Endothelial cell of umbilical vein (primary cell): ENCODE results near the gene ABHD18. TPM values are rescaled to one million over a fixed set of nuclear protein-coding genes. Genes with fewer than 3 reads are reported as not detected.
A peak's percentile ranks its signal among the peaks of the same experiment; 100 is the strongest.

ENCODE experiments used
- Bru-seq: library from RNA; stranded (reverse); fragments of 400-500 nt; gene quantifications from one replicate; lab custom pipeline; 2021; lab: Mats Ljungman, UMichigan
- BruChase-seq, 2 experiments: library from RNA; stranded (reverse); fragments of 400-500 nt; gene quantifications; one replicate each; lab custom pipeline; 2021; lab: Mats Ljungman, UMichigan
- BruUV-seq: library from RNA; stranded (reverse); fragments of 400-500 nt; replicated peaks from 2 replicates; lab custom pipeline; 2021; lab: Mats Ljungman, UMichigan
- CTCF ChIA-PET: fragments of 300-600, 350-600 bp; sonication (Branson Sonifier 250); formaldehyde crosslinking; loops from one replicate; lab custom pipeline; 2021; ENCODE audit warnings: antibody characterized with exemption, inconsistent platforms; lab: Charles Lee
- POLR2A ChIA-PET: fragments of 300-600, 350-600 bp; sonication (Branson Sonifier 250); formaldehyde crosslinking; loops from one replicate; lab custom pipeline; 2021; ENCODE audit warnings: antibody characterized with exemption, inconsistent platforms; lab: Charles Lee
- DNase-seq: peaks from one replicate; pipeline ENCODE4 v3.0.0-alpha.2; 2011; ENCODE audit warnings: low read depth, low spot score
- FAIRE-seq: peaks from 2 replicates; lab custom pipeline; 2011; peaks lifted over from hg19 to GRCh38; lab: Jason Lieb, UNC
- H2AFZ ChIP-seq: 2 replicates; pipeline ENCODE4 v1.6.0; 2012; ENCODE audit warnings: low read depth, low read length, control low read depth, inconsistent platforms
- H3K27ac ChIP-seq: 2 replicates; pipeline ENCODE4 v1.5.1; 2011; ENCODE audit warnings: low read depth, mild to moderate bottlenecking, control low read depth, low read length, moderate library complexity; ENCODE audit not compliant: insufficient read depth
- H3K27me3 ChIP-seq, 2 experiments: 2 replicates each; pipeline versions ENCODE4 v1.6.0 to v1.6.1; 2011; ENCODE audit warnings: low read length in 2 of 2, mixed read lengths in 1 of 2; ENCODE audit not compliant: control insufficient read depth in 2 of 2, insufficient read depth in 2 of 2
- H3K36me3 ChIP-seq, 2 experiments: 2 replicates in 1 of 2; 3 replicates in 1 of 2; pipeline ENCODE4 v1.5.1; 2011; ENCODE audit warnings: low read length in 2 of 2, mild to moderate bottlenecking in 1 of 2, moderate library complexity in 1 of 2; ENCODE audit not compliant: control insufficient read depth in 2 of 2, insufficient read depth in 2 of 2; ENCODE audit errors: extremely low read depth in 1 of 2
- H3K4me1 ChIP-seq: 3 replicates; pipeline ENCODE4 v1.5.1; 2011; ENCODE audit warnings: mild to moderate bottlenecking, low read length; ENCODE audit not compliant: control insufficient read depth, insufficient read depth; ENCODE audit errors: extremely low read depth
- H3K4me2 ChIP-seq: 2 replicates; pipeline ENCODE4 v1.6.1; 2011; ENCODE audit warnings: low read length, control low read depth, mixed read lengths; ENCODE audit not compliant: insufficient read depth
- H3K4me3 ChIP-seq, 3 experiments: fragments of 200-600 bp in 1 of 3; sonication (generic), shearing (Covaris generic) in 1 of 3; replicated peaks in 1 of 3; 2 replicates each; pipeline ENCODE4 v1.5.1; 2011 to 2016; ENCODE audit warnings: control low read depth in 3 of 3, low read length in 3 of 3, mild to moderate bottlenecking in 2 of 3, inconsistent platforms in 1 of 3, low read depth in 1 of 3, moderate library complexity in 1 of 3; ENCODE audit not compliant: insufficient read depth in 1 of 3
- H3K79me2 ChIP-seq: 2 replicates; pipeline ENCODE4 v1.6.0; 2012; ENCODE audit warnings: low read length, inconsistent platforms; ENCODE audit not compliant: control insufficient read depth, insufficient read depth
- H3K9ac ChIP-seq: replicated peaks from 2 replicates; pipeline ENCODE3; 2011; ENCODE audit warnings: low read length, control low read depth; ENCODE audit not compliant: insufficient read depth; ENCODE audit errors: extremely low read depth
- H3K9me1 ChIP-seq: replicated peaks from 3 replicates; pipeline ENCODE4 v1.6.0; 2011; ENCODE audit warnings: mild to moderate bottlenecking, low read length; ENCODE audit not compliant: control insufficient read depth, insufficient read depth; ENCODE audit errors: extremely low read depth
- H3K9me3 ChIP-seq: replicated peaks from 2 replicates; pipeline ENCODE4 v1.5.1; 2012; ENCODE audit warnings: low read length, inconsistent platforms; ENCODE audit not compliant: control insufficient read depth, insufficient read depth
- H4K20me1 ChIP-seq: replicated peaks from 2 replicates; pipeline ENCODE3; 2011; ENCODE audit warnings: mild to moderate bottlenecking, low read length; ENCODE audit not compliant: control insufficient read depth, insufficient read depth; ENCODE audit errors: extremely low read depth
- EZH2 ChIP-seq: IDR thresholded peaks from 2 replicates; pipeline ENCODE4 v1.6.1; 2012; ENCODE audit warnings: borderline replicate concordance, low read depth, mild to moderate bottlenecking, moderate library complexity, low read length, inconsistent platforms; ENCODE audit not compliant: severe bottlenecking
- FOS ChIP-seq: IDR thresholded peaks from 2 replicates; pipeline ENCODE4 v1.6.1; 2011; ENCODE audit warnings: mild to moderate bottlenecking, low read length, moderate library complexity, borderline replicate concordance; ENCODE audit not compliant: insufficient read depth
- GATA2 ChIP-seq: IDR thresholded peaks from 2 replicates; pipeline ENCODE4 v1.7.0; 2011; ENCODE audit warnings: low read depth, mild to moderate bottlenecking, moderate library complexity, mixed read lengths, low read length; ENCODE audit not compliant: insufficient read length, insufficient read depth
- JUN ChIP-seq: IDR thresholded peaks from 2 replicates; pipeline ENCODE4 v1.6.1; 2011; ENCODE audit warnings: borderline replicate concordance, low read depth; ENCODE audit not compliant: insufficient read length, insufficient read depth
- MYC ChIP-seq: IDR thresholded peaks from one replicate; pipeline ENCODE4 v1.6.1; 2011; ENCODE audit warnings: mild to moderate bottlenecking, low read depth, low read length
- POLR2A ChIP-seq: IDR thresholded peaks from 2 replicates; pipeline ENCODE4 v1.6.1; 2012; ENCODE audit warnings: low read depth, mild to moderate bottlenecking, control low read depth, low read length
- POLR2AphosphoS5 ChIP-seq: IDR thresholded peaks from 2 replicates; pipeline ENCODE4 v1.6.1; 2012; ENCODE audit warnings: low read depth, mild to moderate bottlenecking, control low read depth, low read length, moderate library complexity; ENCODE audit not compliant: insufficient read depth
- dilution Hi-C: fragments of 300-500 bp; cut with MboI; formaldehyde crosslinking; loops from one replicate; pipeline ENCODE4 v1.15.0; 2019; ENCODE audit warnings: low sequenced_read_pairs; ENCODE audit not compliant: extremely low pct_ligation_motif_present
- intact Hi-C: fragments of 100-400 bp; cut with micrococcal nuclease; formaldehyde crosslinking; loops from one replicate; pipeline ENCODE4 v1.10.0; 2022
- long read RNA-seq: library from polyadenylated mRNA; stranded (forward); transcript quantifications from one replicate; pipeline ENCODE4 v2.0.0, GENCODE V29; 2021
- polyA minus RNA-seq, 3 experiments: library from RNA; depleted of rRNA, polyadenylated mRNA; stranded (reverse); fragments of >200 nt; gene quantifications; 1 replicate in 1 of 3; 2 replicates in 2 of 3; pipeline ENCODE4 v1.2.3, GENCODE V29; 2011
- polyA plus RNA-seq, 4 experiments: library from polyadenylated mRNA; depleted of rRNA in 3 of 4; stranded (reverse) in 3 of 4; unstranded in 1 of 4; fragments of >200 nt; gene quantifications; 2 replicates each; pipeline versions ENCODE4 v1.2.1 to v1.2.3, GENCODE V29; 2011 to 2012; ENCODE audit warnings: missing spikeins in 1 of 4
- total RNA-seq: library from RNA; stranded (reverse); gene quantifications from 2 replicates; pipeline ENCODE4 v1.2.3, GENCODE V29; 2021
- TF ChIP-seq, protein P1 (sequence below): IDR thresholded peaks from 2 replicates; pipeline ENCODE4 v1.6.1; 2011; ENCODE audit not compliant: insufficient read depth, insufficient read length
- TF ChIP-seq, protein P2 (sequence below), 2 donors: IDR thresholded peaks; 1 replicate in 1 of 2; 2 replicates in 1 of 2; pipeline ENCODE4 v1.5.1; 2011; ENCODE audit warnings: low read length in 2 of 2, mild to moderate bottlenecking in 2 of 2, moderate library complexity in 2 of 2, control low read depth in 1 of 2, inconsistent platforms in 1 of 2, low read depth in 1 of 2; ENCODE audit not compliant: insufficient read depth in 1 of 2; ENCODE audit errors: extremely low read depth in 1 of 2

The ABHD18 gene
- total RNA-seq: 9.1 and 10.1 TPM in 2 replicates
- 1.8 and 2.4 TPM in 2 replicates for polyA plus RNA-seq
- 1.8 and 2.0 TPM in 2 replicates for polyA plus RNA-seq (2011; cell fraction: cytosol; rRNA removed)
- 7.9 and 9.4 TPM in 2 replicates for polyA plus RNA-seq (2011; cell fraction: nucleus; rRNA removed)
- polyA plus RNA-seq (2012): 4.3 and 5.6 TPM in 2 replicates
- polyA minus RNA-seq: 3.7 and 5.1 TPM in 2 replicates
- polyA minus RNA-seq (2011; cell fraction: cytosol; rRNA and poly(A)+ RNA removed): 3.4 TPM
- 9.1 and 10.0 TPM in 2 replicates for polyA minus RNA-seq (2011; cell fraction: nucleus; rRNA and poly(A)+ RNA removed)
- percentile 67 among the genes with signal in this experiment for Bru-seq, nascent RNA
- BruChase-seq, experiment 1, labeled RNA remaining after a 6-hour chase: percentile 67 among the genes with signal in this experiment
- BruChase-seq, experiment 2, labeled RNA remaining after a 2-hour chase: percentile 80 among the genes with signal in this experiment
- long read RNA-seq, full-length matches to known transcripts: 1 of 8 reads
- long read RNA-seq, partial matches to known transcripts: 3 of 8 reads
- long read RNA-seq, other reads (novel, unspliced or antisense): 4 of 8 reads

DNA sequence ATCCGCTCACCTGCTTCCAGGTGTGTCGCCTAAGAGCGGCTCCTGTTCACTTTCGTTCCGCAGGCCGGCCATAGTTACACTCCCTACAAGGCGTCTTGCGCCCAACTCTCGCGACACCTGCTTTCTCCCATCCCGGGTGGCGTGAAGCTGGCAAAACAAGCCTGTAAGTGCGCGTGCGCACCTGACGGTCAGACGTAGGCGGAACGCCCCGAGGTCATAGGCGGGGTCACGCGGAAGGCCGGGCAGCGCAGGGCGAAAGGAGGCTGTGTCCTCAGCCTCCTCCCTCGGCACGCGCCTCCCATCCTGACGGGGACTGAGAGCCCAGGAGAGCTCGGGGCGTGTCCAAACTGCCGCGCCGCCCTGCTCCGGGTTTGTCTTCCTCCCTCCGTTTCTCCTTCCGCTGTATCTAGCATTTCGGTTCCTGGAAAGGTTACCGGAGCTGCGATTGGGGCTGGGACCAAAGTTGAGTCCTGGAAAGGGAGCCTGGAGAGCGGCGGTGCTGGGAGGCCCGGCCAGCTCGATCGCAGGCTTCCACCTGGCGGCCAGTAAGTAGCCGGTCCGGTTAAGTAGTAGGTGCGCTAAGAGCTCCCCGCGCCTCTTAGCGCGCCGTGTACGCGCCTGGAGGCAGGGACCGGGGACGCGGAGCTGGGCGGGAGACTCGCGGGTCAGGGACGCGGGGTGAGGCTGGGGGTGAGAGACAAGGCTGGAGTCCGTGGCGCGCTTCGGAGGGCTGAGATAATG lies at the start of gene ABHD18, which contains the start of gene MFSD8:
ABHD18 (plus strand) TSS at position 345 of the 741 bp plus-strand sequence. CDS start 17,550 bp downstream, outside the sequence.
MFSD8 (minus strand) TSS at position 112 of the 741 bp plus-strand sequence; CDS start at position 72, 40 bp downstream.
- dilution Hi-C loops (no loop called here), intact Hi-C loops (loop anchor here (1.0 to 10.0 kb wide), 4 partner anchors 84 to 260 kb away; partner anchors contain the start of genes HSPA4L and LARP1B)
- no TSS peak for BruUV-seq
- peak within 1 kb of the TSS; percentile 93 for H3K9ac ChIP-seq
- FAIRE-seq (peak; percentile 98), DNase-seq (peak; percentile 99)
- no peaks in the 10 kb centered on the region for H3K9me3 ChIP-seq
- POLR2A ChIA-PET: interaction anchor here (0.5 to 1.4 kb wide), 5 partner anchors 16 to 183 kb away, joined by 3 to 11 read pairs (median 4); partner anchors contain the start of genes HSPA4L and LARP1B
- no peaks in the 10 kb centered on the region for H3K27me3 ChIP-seq
- H3K4me1 ChIP-seq: peaks cover 8% of the 10 kb centered on the region
- H2AFZ ChIP-seq: peak within 1 kb of the TSS; percentile 98
- CTCF ChIA-PET: interaction anchor here (0.5 to 1.8 kb wide), 20 partner anchors 9 to 360 kb away, joined by 3 to 14 read pairs (median 4); partner anchors contain the start of genes HSPA4L and PLK4
- H3K36me3 ChIP-seq: no peaks in the 10 kb centered on the region
- peak within 1 kb of the TSS; percentile 70 to 85 (median 71) for H3K4me3 ChIP-seq
- H3K79me2 ChIP-seq: peaks cover 26% of the 10 kb centered on the region
- no peaks in the 10 kb centered on the region for H4K20me1 ChIP-seq
- H3K9me1 ChIP-seq: no peaks in the 10 kb centered on the region
- H3K4me2 ChIP-seq: peak within 1 kb of the TSS; percentile 80
- peak within 1 kb of the TSS; percentile 62 for H3K27ac ChIP-seq
- no peak for TF ChIP-seq JUN
- TF ChIP-seq, protein P1, sequence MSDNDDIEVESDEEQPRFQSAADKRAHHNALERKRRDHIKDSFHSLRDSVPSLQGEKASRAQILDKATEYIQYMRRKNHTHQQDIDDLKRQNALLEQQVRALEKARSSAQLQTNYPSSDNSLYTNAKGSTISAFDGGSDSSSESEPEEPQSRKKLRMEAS: peak; percentile 62
- TF ChIP-seq GATA2: no peak
- peak; percentile 60 for TF ChIP-seq POLR2AphosphoS5
- TF ChIP-seq, protein P2, sequence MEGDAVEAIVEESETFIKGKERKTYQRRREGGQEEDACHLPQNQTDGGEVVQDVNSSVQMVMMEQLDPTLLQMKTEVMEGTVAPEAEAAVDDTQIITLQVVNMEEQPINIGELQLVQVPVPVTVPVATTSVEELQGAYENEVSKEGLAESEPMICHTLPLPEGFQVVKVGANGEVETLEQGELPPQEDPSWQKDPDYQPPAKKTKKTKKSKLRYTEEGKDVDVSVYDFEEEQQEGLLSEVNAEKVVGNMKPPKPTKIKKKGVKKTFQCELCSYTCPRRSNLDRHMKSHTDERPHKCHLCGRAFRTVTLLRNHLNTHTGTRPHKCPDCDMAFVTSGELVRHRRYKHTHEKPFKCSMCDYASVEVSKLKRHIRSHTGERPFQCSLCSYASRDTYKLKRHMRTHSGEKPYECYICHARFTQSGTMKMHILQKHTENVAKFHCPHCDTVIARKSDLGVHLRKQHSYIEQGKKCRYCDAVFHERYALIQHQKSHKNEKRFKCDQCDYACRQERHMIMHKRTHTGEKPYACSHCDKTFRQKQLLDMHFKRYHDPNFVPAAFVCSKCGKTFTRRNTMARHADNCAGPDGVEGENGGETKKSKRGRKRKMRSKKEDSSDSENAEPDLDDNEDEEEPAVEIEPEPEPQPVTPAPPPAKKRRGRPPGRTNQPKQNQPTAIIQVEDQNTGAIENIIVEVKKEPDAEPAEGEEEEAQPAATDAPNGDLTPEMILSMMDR (IDR thresholded peaks at IDR 0.05; ENCODE audit: extremely low read depth in 1 of 2, insufficient read depth in 1 of 2, low read depth in 1 of 2, low read length in 2 of 2): peak; percentile 32 to 61
- TF ChIP-seq EZH2: no peak
- TF ChIP-seq MYC: no peak
- peak; percentile 76 for TF ChIP-seq POLR2A
- no peak for TF ChIP-seq FOS
